Measurements from ENCODE around the gene PXMP2. TPM values are rescaled to one million over a fixed set of nuclear protein-coding genes. Genes with fewer than 3 reads are reported as not detected.
"Not testable (repeated sequence)": the region's sequence is repeated elsewhere in the genome, so short reads cannot be mapped to it uniquely, and the experiment has no call there.

The PXMP2 gene
- total RNA-seq, 1 experiment from 2014 or later: 17.8 TPM

DNA sequence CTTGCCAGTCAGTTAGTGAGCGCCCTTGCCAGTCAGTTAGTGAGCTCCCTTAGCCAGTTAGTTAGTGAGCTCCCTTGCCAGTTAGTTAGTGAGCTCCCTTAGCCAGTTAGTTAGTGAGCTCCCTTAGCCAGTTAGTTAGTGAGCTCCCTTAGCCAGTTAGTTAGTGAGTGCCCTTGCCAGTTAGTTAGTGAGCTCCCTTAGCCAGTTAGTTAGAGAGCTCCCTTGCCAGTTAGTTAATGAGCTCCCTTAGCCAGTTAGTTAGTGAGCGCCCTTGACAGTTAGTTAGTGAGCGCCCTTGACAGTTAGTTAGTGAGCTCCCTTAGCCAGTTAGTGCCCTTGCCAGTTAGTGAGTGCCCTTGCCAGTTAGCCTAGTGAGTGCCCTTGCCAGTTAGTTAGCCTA lies 7.5 kb downstream of the PXMP2 start:
- not testable (repeated sequence) for H3K9me3 Mint-ChIP-seq; H3K27me3 Mint-ChIP-seq (ENCODE audit: low read depth); H3K4me3 Mint-ChIP-seq; H3K9me3 ChIP-seq (ENCODE audit: control insufficient read depth, low read depth, low read length); H3K79me1 ChIP-seq (ENCODE audit: insufficient read depth, low read depth, low read length, poor library complexity, severe bottlenecking); H3K27ac Mint-ChIP-seq; H2AFZ ChIP-seq (ENCODE audit: low read length); H3K4me1 ChIP-seq (ENCODE audit: insufficient read depth, low read length); DNase-seq; H2BK15ac ChIP-seq (ENCODE audit: low read depth, low read length); H4K91ac ChIP-seq (ENCODE audit: insufficient read length, low read depth, low read length); H4K8ac ChIP-seq (replicated peaks; ENCODE audit: insufficient read length, low read depth, low read length); H3K27me3 ChIP-seq (ENCODE audit: insufficient read depth, low read length); H3K14ac ChIP-seq (ENCODE audit: insufficient read depth, low read length); H2BK20ac ChIP-seq (ENCODE audit: low read depth, low read length, poor library complexity, severe bottlenecking); H3K18ac ChIP-seq (ENCODE audit: insufficient read length, low read depth, low read length); H3K4me1 Mint-ChIP-seq; H4K20me1 ChIP-seq (ENCODE audit: control insufficient read depth, insufficient read depth, insufficient read length); H3K23me2 ChIP-seq (ENCODE audit: insufficient read length, low read depth, low read length, poor library complexity, severe bottlenecking); H3K4me2 ChIP-seq (ENCODE audit: insufficient read depth, insufficient read length, low read length); H3K56ac ChIP-seq (ENCODE audit: insufficient read length, low read depth, low read length); H2BK12ac ChIP-seq (ENCODE audit: insufficient read length, low read depth, low read length); H3T11ph ChIP-seq (ENCODE audit: low read length); H2BK120ac ChIP-seq (ENCODE audit: low read depth, low read length, poor library complexity, severe bottlenecking); H3K9ac ChIP-seq (ENCODE audit: extremely low read depth, insufficient read length, low read length); H3K27ac ChIP-seq (ENCODE audit: insufficient read length, low read depth, low read length); H3K23ac ChIP-seq (ENCODE audit: insufficient read length, low read depth, low read length); H4K5ac ChIP-seq (ENCODE audit: insufficient read length, low read depth, low read length); H2BK5ac ChIP-seq (ENCODE audit: insufficient read length, low read length); H3K79me2 ChIP-seq (ENCODE audit: insufficient read depth, low read length); H3K4ac ChIP-seq (ENCODE audit: low read depth, low read length); H2AK5ac ChIP-seq (ENCODE audit: insufficient read length, low read length)
- peaks cover 10 to 56% (median 23%) of the 10 kb centered on the region in 3 experiments for H3K36me3 Mint-ChIP-seq (ENCODE audit: insufficient read depth in 1 of 3, low read depth in 3 of 3)
- no CpG with 5 or more reads among the region's 3 CpGs for WGBS (ENCODE audit: extremely low coverage, insufficient read length, low lambda C conversion rate)

Measured in H9 (cell line).